Right hindlimb (tissue), 1 donor: ENCODE data around the gene SPTAN1.
"Not testable (repeated sequence)": the region's sequence is repeated elsewhere in the genome, so short reads cannot be mapped to it uniquely, and the experiment has no call there.

ENCODE experiments used
- DNase-seq: peaks from one replicate; pipeline ENCODE4 v3.0.0-alpha.2; 2018

SPTAN1 gene

GRCh38 chr9:128633601-128634000, 81.2 kb downstream of the SPTAN1 start:
- DNase-seq: no peak

- no peak for DNase-seq
Measured at GRCh38 chr9:128634111-128634510, 81.7 kb downstream of the SPTAN1 start.

- no peak for DNase-seq
Measured at GRCh38 chr9:128634651-128635262, 82.4 kb downstream of the SPTAN1 start.

DNA sequence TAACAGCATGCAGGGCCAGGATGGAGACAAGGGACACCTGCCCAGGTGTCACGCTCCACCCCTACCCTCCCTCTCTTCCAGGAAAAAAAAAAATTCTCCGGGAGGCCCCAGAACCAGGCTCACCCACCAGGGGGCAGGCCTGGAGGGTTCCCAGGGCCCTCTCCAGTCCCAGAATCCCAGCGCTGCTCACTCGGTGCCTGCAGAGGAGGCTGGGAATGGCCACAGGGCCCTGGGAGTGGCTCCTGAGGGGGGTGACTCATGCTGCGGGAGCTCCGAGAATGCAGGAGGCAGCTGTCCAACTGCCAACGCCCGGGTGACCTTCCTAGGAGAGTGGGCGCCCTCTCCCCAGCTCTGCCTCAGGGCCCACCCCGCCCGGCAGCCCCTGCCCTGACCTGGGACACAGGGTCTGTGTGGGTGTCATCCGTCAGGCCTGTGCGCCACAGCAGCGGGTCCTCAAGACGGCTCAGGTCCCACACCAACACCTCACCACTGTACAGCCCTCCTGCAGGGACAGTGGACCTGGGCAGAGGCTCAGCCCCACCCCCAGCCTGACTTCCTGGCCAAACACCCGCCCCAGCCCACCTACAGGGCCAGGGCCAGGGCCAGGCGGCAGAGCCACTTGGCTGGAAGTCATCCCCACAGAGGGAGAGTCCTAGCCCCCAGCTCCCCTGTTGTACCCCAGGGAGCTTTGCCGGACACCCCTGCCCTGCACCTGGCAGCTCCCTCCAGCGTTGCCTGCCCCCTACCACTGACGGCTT, 83.1 kb downstream of the SPTAN1 start:
- DNase-seq: peak; percentile 84

GRCh38 chr9:128636024-128636390, 83.6 kb downstream of the SPTAN1 start:
- peak; percentile 55 for DNase-seq

- DNase-seq: peak; percentile 73
Measured at GRCh38 chr9:128636556-128637530, 84.5 kb downstream of the SPTAN1 start.

DNA sequence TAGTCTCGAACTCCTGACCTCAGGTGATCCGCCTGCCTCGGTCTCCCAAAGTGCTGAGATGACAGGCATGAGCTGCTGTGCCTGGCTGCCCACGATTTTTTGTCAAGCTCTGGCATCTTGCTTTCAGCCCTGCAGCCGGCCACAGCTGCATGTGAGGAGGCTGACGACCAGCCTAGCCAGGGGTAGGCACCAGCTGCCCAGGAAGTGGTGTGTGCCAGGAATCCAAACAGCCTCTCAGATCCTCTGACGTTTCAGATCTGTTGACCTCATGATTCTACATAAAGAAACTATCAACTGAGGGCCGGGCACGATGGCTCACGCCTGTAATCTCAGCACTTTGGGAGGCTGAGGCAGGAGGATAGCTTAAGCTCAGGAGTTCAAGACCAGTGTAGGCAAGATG, 85.3 kb downstream of the SPTAN1 start:
- DNase-seq: peak; percentile 79

- DNase-seq: no peak
Measured at GRCh38 chr9:128638580-128638979, 86.2 kb downstream of the SPTAN1 start.

DNA sequence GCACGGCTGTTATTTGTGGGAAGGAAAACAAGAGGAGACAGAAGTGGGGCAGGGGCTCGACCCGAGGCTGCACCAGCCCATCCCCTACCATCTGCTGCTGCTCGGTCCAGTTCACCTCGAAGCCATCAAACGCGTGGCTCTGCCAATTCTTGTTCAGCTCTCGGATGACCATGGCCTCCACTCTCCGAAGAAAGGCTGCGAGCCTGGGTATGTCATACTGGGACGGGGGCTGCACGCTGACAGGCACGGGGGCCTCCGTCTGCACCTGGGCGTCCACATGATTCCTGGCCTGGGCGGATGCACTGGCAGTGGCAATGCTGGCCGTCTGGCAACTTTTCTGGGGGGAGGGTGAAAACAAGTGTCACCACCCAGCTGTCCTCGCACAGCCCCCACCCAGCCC, 88.2 kb downstream of the SPTAN1 start:
- DNase-seq: no peak

DNA sequence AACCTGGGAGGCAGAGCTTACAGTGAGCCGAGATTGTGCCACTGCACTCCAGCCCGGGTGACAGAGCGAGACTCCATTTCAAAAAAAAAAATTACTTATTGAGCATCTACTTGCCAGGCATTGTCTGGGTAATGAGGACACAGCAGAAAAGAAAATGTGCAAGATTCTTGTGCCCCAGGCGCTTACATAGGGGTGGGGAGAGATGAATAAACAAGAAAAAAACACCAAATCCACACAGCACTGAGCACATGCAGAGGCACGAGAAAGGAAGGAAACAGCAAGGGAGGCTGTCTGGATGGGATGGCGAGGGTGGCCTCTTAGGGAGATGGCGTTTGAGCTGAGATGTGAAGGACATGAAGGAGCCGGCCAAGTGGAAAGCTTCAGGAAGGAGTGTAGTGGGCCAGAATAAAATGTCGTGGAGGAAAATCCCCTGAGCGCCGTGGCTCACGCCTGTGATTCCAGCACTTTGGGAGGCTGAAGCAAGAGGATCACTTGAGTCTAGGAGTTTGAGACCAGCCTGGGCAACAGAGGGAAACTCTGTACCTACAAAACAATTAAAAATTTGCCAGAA, 90.4 kb downstream of the SPTAN1 start:
- no peak for DNase-seq

- no peak for DNase-seq
Measured at GRCh38 chr9:128643519-128644300, 91.3 kb downstream of the SPTAN1 start.

- DNase-seq: not testable (repeated sequence)
Measured at GRCh38 chr9:128648206-128648605, 95.8 kb downstream of the SPTAN1 start.

DNA sequence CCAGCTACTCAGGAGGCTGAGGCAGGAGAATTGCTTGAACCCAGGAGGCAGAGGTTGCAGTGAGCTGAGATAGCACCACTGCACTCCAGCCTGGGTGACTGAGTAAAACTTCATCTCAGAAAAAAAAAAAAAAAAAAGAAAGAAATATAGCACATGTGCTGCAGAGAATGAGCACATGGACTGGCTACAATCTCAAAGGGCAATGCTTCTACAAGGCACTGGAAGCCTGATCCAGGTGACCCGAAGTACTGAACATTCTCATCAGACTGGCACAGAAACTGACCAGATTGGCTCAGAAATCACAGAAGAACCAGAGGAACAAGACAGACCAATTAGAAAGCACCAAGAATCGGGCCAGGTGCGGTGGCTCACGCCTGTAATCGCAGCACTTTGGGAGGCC, 99.4 kb downstream of the SPTAN1 start:
- no peak for DNase-seq

GRCh38 chr9:128653908-128654307, 101.5 kb downstream of the SPTAN1 start:
- DNase-seq: no peak

DNA sequence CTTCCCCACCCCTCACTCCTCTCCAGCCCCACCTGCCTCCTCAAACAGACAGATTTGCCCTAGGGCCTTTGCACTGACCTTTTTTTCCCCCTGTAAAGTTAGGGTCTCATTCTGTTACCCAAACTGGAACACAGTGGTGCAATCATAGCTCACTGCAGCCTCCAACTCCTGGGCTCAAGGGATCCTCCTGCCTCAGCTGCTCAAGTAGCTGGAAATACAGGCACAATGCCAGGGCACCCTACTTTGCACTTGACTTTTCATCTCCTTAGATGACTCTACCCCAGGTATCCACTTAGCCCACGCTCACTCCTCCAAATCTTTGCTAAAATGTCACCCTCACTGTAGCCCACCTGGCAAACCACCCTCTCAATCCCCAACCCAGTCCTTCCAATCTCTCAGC, 102.1 kb downstream of the SPTAN1 start:
- DNase-seq: no peak

DNA sequence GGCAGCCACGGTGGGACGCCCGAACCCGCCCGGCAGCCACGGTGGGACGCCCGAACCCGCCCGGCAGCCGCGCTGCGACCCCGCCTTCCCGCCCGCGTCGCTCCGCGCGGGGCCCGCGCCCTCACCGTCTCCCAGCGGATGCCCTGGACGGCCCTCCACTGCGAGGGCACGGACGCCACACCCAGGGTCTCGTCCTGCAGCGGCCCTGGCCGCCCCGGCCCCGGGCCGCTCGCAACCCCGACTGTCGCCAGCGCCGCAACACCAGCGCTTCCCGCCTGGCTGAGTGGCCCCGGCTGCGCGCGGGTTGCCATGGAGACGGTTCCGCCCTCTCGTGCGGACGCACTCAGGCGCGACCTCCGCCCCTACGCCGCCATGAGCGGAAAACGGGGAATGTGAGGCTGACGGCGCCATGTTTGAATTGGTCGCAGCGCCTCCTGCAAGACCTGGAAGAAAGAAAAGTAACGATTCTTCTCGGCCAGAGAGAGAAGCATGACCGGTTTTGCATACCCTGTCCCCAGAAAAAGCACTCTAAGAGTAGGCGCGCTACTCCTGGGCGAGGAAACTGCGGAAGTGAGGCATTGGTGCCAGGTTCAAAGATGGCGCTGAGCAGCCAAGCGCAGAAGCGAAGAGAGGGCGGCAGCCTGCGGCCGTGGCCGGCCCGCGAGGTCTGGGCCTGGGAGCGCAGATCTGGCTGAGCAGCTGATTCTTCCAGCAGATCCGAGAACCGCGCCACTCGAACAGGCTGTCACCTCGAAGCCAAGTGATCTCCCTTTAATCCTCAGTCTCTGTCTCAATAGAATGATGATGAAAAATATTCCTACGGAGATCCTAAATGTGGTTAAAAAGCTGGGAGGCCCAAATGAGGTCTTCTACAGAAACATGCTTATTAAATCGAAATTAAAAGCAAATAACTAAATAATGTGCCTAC, 104.3 kb downstream of the SPTAN1 start, which contains the start of gene DYNC2I2:
TSS of gene DYNC2I2 (minus strand) at position 432 of the 928 bp plus-strand sequence. CDS start at position 311, 121 bp downstream.
- peak; percentile 96 for DNase-seq

DNA sequence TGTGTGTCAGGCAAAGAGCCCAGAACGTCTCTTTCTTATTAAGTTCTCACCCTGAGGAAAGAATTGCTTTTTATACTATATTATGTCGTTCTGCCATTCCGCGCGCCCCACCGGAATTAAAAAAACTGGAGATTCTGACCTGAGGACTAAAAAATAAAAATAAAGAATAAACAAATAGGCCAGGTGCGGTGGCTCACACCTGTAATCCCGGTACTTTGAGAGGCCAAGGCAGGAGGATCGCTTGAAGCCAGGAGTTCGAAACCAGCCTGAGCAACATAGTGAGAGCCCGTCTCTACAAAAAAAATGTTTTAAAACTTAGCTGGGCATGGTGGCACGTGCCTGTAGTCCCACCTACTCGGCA, 104.9 kb downstream of the SPTAN1 start:
- no peak for DNase-seq

DNA sequence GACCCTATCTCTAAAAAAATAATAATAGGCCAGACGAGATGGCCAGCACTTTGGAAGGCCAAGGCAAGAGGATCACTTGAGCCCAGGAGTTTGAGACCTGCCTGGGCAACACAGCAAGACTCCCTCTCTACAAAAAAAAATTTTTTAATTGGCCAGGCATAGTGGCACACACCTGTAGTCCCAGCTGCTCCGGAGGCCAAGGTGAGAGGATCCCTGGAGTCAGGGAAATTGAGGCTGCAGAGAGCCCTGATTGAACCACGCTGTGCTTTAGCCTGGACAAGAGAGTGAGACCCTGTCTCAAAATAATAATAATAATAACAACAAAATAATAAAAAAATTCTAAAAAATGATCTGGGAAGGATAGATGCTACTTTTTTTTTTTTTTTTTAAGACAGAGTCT, 105.4 kb downstream of the SPTAN1 start:
- DNase-seq: no peak

DNA sequence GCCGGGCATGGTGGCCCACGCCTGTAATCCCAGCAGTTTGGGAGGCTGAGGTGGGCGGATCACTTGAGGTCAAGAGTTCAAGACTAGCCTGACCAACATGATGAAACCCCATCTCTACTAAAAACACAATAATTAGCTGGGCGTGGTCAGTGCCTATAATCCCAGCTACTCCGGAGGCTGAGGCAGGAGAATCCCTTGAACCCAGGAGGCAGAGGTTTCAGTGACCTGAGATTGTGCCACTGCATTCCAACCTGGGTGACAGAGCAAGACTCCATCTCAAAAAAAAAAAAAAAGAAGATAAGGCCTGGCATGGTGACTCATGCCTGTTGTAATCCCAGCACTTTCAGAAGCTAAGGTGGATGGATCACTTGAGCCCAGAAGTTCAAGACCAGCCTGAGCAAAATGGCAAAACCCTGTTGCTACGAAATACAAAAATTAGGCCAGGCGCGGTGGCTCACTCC, 114.1 kb downstream of the SPTAN1 start:
- not testable (repeated sequence) for DNase-seq

- DNase-seq: no peak
Measured at GRCh38 chr9:128669786-128670185, 117.4 kb downstream of the SPTAN1 start.

DNA sequence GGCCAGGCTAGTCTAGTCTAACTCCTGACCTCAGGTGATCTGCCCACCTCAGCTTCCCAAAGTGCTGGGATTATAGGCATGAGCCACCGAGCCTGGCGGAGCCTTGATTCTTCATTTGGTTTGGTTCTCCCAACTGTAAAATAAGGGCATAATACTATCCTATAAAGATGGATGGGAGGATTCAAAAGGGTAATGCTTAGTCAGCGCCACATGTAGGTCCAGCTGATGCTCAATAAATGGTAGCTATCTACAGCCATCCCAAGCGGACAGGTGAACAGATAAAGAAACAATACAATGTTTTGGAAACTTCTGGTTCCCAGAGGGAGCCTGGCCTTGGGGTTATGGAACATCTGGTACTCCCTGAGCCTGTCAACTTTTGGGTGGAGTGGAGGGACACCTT, 123.0 kb downstream of the SPTAN1 start:
- no peak for DNase-seq
